Putamen (tissue), 1 donor: ENCODE measurements around the gene ORC2.

ENCODE experiments used
- DNase-seq: peaks from one replicate; pipeline ENCODE4 v3.0.0-alpha.2; 2016; ENCODE audit warnings: low spot score

The ORC2 gene

GRCh38 chr2:200860092-200860795, 103.2 kb downstream of the ORC2 start:
- DNase-seq, result peak; percentile 45
